ENCODE measurements around the gene TBX3. TPM values are rescaled to one million over a fixed set of nuclear protein-coding genes. Genes with fewer than 3 reads are reported as not detected.
A peak's percentile ranks its signal among the peaks of the same experiment; 100 is the strongest.

The TBX3 gene
- total and polyA plus RNA-seq, 8 donors = 0.60 to 4.6 (median 1.7) TPM

DNA sequence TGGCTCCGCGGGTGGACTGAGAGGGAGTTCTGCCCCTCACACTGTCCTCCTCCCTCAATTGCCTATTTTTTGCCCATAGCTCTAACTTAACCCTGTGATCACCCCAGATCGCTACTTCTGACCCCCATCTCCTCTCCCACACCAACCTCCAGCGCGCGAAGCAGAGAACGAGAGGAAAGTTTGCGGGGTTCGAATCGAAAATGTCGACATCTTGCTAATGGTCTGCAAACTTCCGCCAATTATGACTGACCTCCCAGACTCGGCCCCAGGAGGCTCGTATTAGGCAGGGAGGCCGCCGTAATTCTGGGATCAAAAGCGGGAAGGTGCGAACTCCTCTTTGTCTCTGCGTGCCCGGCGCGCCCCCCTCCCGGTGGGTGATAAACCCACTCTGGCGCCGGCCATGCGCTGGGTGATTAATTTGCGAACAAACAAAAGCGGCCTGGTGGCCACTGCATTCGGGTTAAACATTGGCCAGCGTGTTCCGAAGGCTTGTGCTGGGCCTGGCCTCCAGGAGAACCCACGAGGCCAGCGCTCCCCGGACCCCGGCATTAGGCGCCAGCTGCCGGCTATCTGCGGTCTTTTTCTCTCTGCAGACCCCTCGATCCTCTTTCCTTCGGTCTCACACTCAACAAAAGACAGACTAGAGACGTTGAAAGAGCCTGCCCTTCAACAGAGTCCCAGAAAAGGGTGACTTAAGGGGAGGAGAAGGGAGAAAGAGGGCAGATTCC is 3.0 kb upstream of the TBX3 start:
- no peak for FAIRE-seq
- no peak for DNase-seq
- no peak for ATAC-seq
- H3K27ac ChIP-seq = no peak overlapping the region
- H3K27me3 ChIP-seq = peaks cover 0 to 64% (median 5%) of the 10 kb centered on the region in 4 donors
- 9 to 10% methylated on average over 41 of the region's 41 CpGs for WGBS, 2 donors
- no peak for TF ChIP-seq CTCF (IDR thresholded peaks at IDR 0.05)
- no peaks in the 10 kb centered on the region for H3K9me3 ChIP-seq
- peak overlapping the region in 1 of 4 donors; percentile 5 for H3K4me3 ChIP-seq
- peaks cover 0 to 10% (median 4%) of the 10 kb centered on the region in 3 donors for H3K4me1 ChIP-seq
- H3K36me3 ChIP-seq = no peaks in the 10 kb centered on the region
- intact Hi-C loops (cut with DNase I) = no loop called here

DNA sequence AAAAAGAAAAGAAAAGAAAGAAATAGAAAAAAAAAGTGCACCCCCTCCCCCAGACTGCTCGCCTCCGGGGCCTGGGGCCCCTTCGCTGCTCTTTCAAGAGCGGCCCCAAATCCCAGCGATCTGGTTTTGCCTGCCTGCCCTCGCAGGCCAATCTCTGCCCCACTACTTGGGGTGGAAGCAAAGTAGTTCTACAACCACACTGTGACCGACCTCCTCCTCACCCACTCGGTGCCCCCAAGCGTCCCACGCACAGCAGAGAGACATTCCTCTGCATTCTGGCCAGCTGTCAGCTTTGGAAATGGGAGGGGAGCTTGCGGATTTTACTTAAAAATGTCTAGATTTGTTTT is 2.4 kb upstream of the TBX3 start:
- TF ChIP-seq CTCF (IDR thresholded peaks at IDR 0.05) = no peak
- Histone ChIP-seq H3K4me1 (peaks cover 0 to 10% (median 4%) of the 10 kb centered on the region in 3 donors), H3K36me3 (no peaks in the 10 kb centered on the region), H3K4me3 (no peak overlapping the region), H3K27ac (no peak overlapping the region), H3K27me3 (peaks cover 0 to 69% (median 5%) of the 10 kb centered on the region in 4 donors), H3K9me3 (no peaks in the 10 kb centered on the region)
- DNase-seq (no peak), ATAC-seq (no peak), FAIRE-seq (no peak)
- intact Hi-C loops (cut with DNase I) = no loop called here
- 9 to 15% methylated on average over 11 of the region's 11 CpGs for WGBS, 2 donors

GRCh38 chr12:114685869-114686268 is 1.9 kb upstream of the TBX3 start:
- ATAC-seq (no peak), DNase-seq (no peak), FAIRE-seq (no peak)
- no peak for TF ChIP-seq CTCF (IDR thresholded peaks at IDR 0.05)
- Histone ChIP-seq H3K27me3 (peaks cover 0 to 69% (median 5%) of the 10 kb centered on the region in 4 donors), H3K4me3 (no peak overlapping the region), H3K9me3 (no peaks in the 10 kb centered on the region), H3K4me1 (peaks cover 0 to 10% (median 4%) of the 10 kb centered on the region in 3 donors), H3K36me3 (no peaks in the 10 kb centered on the region), H3K27ac (no peak overlapping the region)
- intact Hi-C loops (cut with DNase I) = no loop called here
- WGBS, 2 donors = 35 to 44% methylated on average over 17 of the region's 17 CpGs

GRCh38 chr12:114685320-114685781 is 1.4 kb upstream of the TBX3 start:
- FAIRE-seq (no peak), ATAC-seq (no peak), DNase-seq (no peak)
- peaks cover 0 to 66% (median 5%) of the 10 kb centered on the region in 4 donors for H3K27me3 ChIP-seq
- 33 to 34% methylated on average over 25 of the region's 25 CpGs for WGBS, 2 donors
- intact Hi-C loops (cut with DNase I) = no loop called here
- H3K4me1 ChIP-seq = peaks cover 0 to 10% (median 4%) of the 10 kb centered on the region in 3 donors
- no peaks in the 10 kb centered on the region for H3K9me3 ChIP-seq
- no peak overlapping the region for H3K4me3 ChIP-seq
- no peak for TF ChIP-seq CTCF (IDR thresholded peaks at IDR 0.05)
- no peaks in the 10 kb centered on the region for H3K36me3 ChIP-seq
- H3K27ac ChIP-seq = no peak overlapping the region

DNA sequence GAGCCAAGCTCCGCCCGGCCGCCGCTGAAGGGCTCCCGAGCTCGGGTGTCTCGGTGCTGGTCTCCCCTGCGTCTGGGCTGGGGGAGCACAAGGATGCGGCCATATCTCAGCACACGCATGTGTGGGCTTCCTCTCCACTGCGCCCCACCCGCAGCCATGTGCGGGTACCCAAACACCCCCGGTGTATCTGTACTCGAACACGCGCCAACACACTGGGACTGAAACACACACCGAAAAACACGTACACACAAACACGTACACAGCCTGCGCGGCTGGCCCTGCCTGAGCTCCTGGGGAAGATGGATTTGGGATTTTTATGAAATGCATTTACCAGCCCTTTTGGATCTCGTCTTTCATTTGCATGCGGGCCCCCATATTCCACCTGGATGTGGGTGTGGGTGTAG is 897 bp upstream of the TBX3 start:
- H3K9me3 ChIP-seq = no peaks in the 10 kb centered on the region
- DNase-seq (no peak), FAIRE-seq (no peak), ATAC-seq (no peak)
- peak overlapping the region; percentile 9 to 54 (median 23) for H3K4me3 ChIP-seq
- intact Hi-C loops (cut with DNase I) = no loop called here
- TF ChIP-seq CTCF (IDR thresholded peaks at IDR 0.05) = no peak
- H3K4me1 ChIP-seq = peaks cover 0 to 10% (median 4%) of the 10 kb centered on the region in 3 donors
- peaks cover 0 to 67% (median 5%) of the 10 kb centered on the region in 4 donors for H3K27me3 ChIP-seq
- WGBS, 2 donors = 3% methylated on average over 24 of the region's 24 CpGs
- peak overlapping the region in 2 of 4 donors; percentile 31 to 34 for H3K27ac ChIP-seq
- no peaks in the 10 kb centered on the region for H3K36me3 ChIP-seq
